Activated CD4-positive, alpha-beta T cell treated with anti-CD3 and anti-CD28 coated beads for 1 hour (primary cell): ENCODE measurements around the gene ARHGEF9.

Experiments used
- DNase-seq: peaks from one replicate; pipeline ENCODE4 v3.0.0-alpha.2; 2020

ARHGEF9 gene

DNA sequence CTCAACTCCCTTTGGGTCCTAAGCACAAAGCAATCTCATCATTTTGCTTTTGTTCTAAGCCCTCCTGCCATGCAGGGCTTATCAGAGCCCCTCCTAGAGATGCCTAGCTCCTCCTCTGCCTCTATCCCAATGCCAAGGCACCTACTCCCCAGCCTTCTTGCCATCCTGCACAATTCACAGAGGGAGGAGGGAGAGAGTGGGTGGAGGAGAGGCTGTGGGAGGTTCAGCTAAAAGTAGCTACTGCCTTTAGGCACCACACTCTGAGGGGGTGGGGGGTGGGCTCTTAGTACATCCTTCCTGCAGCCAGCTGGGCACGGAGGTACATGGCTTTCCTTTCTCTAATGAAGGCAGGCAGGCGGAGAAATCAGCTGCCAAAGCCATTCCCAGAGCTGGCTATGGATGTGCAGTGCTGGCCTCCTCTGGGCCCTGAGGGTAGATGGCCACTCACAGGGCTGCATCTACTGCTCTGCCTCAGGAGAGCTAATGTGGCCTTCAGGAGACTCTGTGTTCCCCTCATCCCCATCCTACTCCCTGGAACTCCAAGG is 40.1 kb downstream of the ARHGEF9 start:
- DNase-seq = no peak

DNA sequence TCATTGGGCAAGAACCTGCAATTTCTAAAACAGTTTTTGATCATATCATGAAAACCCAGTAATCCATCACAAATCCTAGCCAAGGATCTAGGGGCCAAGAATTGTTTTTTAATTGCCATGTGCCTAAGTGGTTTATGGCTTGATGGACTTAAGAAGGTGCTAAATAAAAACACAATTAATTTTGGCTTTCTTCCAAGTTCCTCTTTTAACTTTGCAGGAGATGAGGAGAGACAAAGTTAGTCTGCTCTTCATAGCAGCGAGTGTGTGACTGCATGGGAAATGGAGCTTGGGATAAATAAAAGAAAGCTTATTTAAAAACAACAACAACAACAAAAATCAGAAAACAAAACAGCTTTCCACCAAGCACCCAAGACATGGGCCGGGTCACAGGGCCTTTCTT is 41.4 kb downstream of the ARHGEF9 start:
- DNase-seq = no peak

DNA sequence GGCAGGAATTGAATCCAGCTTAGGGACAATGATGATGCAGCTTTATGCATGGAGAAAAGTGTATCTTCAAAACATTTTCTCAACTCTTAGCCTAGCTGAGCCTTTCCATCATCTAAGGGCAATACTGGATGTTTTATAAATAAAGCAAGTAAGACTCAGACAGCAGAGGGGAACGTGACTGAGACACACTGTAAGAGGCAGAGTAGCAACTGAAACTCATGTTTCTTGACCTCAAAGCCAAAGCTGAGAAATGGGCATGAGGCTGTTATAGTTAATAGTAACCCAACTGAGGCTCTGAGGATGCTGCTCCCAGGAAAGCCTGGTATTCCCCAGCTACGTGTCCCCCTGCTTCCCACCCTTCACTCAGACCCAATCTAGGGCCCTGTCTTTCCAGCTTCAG is 44.6 kb downstream of the ARHGEF9 start:
- no peak for DNase-seq

DNA sequence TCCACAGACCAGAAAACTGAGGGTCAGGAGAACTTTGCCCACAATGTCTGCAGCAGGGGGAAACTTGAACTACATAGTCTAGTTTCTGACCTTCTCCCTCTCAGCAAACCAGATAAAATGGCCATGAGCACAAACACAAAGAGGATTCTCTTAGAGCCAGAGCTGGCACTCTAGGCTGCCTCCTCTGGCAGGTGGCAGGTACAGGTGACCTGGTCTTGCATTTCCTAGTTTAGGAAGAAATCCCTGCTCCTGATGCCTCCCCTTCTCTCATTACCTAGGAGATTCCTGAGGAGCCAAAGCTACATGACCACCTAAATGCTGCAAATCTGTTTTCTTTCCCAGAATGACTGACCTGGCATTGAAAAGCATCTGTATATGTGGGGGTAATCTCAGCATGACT is 45.1 kb downstream of the ARHGEF9 start:
- DNase-seq = no peak

DNA sequence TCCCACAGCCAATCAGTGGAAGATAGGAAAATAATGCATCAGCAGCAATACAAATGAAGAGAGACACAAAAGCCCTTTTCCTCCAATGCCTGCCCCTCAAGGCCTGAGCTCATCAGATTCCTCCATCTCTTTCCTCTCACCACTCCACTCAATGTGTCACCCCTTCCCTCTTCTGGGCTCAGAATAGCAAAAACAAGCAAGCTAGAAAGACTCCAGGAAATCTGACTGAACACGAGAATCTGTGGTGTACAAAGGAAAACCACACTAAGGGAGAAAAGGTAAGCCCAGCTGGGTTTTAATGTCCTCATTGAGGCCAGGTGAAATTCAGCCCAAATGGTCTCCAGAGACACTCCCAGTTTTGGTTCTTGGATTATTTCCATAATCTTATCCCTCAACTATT is 46.3 kb downstream of the ARHGEF9 start:
- DNase-seq = no peak

DNA sequence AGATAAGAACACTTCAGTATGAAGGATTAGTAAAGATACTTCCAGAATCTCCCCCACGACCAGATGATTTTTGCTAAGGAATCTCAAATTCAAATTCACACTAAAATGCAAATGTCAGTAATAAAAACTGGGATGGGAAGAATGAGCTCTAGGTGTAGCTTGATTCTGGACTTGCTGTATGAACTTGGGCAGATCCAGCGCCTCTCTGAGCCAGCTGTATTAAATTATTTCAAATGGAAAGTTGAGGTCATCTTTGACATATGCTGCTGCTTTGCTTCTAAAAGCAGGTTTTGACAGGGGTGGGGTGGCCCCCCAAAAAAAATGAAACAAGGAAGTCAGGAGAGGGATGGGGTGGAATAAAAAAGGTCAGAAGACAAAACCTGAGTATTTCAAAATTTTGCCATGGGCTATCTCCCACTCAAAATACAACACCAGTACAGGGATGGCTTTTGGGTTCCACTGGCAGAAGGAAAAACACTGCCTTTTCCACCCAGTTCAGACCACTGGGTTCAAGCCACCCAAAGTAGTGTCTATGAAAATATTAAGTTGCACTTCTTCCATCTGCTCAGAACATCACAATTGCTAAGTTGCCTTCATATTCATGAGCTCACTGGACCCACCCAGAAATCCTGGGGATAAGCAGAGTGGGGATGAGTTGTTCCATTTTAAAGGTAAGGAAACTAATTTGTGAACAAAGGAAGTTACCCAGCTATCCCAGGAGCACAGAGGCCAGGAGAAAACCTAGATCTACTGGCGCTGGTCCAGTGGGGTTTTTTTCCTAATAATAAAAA is 47.7 kb downstream of the ARHGEF9 start:
- DNase-seq = no peak

DNA sequence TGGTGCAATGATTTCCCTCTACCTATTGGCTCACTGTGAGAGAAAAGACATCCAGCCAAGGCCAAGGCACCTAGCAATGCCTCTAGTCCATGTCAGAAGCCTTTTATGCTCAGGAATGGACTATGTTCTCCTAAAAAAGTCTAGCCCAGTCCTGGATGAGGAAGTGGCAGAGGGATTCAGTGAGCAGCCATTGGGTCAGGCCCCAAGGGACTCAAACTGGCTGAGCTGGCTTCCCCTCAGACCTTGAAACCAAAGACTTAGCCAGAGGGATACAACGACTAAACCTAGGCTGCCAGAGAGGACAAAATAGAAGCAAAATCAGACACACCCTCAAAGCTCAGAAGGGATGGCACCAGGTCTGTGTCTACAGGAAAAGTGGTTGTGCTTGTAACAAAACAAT is 49.1 kb downstream of the ARHGEF9 start:
- DNase-seq = no peak

DNA sequence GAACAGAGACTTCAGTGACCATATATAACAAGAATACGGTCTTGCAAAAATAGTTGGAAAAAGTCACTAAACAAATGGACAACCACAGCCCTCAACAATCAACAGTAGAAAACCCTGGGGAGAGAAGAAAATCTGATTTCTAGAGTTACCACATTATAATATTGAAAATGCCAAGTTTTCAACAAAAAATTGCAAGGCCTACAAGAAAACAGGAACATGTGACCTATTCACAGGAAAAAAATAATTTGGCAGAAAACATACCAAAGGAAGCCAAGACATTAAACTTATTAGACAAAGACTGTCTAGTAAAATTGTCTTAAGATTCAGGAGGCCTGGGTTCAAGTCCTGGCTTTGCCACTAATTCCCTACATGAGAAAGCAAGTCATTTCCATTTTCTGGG is 64.7 kb downstream of the ARHGEF9 start:
- no peak for DNase-seq

DNA sequence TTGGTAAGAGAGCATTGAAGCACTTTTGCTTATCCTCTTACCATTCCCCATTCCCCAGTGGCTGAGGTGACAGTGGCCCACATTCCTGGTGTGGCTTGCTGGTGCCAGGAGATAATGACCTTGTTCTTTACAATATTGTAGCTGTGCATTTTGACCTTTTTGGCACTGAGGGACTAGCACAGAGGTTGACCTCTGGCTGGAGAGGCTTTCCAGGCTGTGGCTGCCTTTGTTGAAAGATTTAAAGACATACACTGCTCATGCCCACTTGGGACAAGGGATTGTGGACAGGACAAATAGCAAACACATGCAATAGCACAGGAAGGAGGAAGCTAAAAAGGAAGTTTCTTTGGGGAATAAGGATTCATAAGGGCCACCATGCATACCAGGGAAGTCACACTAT is 65.4 kb downstream of the ARHGEF9 start:
- DNase-seq = no peak

DNA sequence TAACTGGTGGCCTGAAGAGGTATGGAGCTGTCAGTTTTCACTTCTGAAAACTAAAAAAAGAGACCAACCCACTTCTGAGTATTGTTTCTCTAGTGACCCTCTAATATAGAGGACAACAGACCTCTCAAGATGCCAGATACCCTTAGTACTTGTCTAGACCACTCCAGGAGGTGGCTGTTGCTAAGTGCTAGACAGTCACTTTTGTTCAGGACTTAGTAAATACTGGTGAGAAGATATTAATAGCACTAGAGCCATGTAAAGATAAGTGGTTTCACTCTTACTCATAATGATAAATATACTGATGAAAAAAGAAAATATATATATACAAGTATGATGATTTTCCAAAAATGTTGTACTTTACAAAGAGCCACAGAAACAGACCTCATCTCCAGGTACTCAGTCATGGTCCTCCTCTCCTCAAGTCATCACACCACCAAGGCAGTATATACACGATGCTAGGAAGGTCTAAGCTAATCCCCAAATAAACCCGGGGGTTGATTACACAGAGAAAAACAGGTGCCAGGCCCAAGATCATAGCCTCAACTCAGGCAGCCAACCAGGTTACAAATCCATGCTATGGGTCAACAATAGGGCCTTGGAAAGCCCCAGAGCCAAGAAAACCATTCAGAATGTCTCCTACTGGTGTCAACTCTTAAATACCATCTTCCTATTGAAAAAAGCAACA is 66.9 kb downstream of the ARHGEF9 start:
- DNase-seq = no peak

DNA sequence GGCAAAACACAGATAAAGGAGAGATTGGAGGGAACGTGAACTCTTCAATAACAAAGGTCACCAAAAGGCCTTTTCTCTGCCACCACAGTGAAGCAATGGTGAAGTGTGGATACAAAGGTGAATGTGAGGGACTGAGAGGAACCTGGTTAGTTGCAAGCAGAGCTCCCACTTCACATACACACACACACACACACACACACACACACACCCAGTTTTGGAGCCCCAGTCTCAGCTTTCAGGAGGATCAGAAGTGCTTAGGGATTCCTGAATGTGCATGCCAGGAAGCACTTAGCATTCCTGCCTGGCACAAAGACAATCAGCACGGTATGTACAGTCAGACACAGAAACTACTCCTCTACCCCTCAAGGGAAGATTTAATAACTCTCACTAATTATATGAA is 71.5 kb downstream of the ARHGEF9 start:
- no peak for DNase-seq

DNA sequence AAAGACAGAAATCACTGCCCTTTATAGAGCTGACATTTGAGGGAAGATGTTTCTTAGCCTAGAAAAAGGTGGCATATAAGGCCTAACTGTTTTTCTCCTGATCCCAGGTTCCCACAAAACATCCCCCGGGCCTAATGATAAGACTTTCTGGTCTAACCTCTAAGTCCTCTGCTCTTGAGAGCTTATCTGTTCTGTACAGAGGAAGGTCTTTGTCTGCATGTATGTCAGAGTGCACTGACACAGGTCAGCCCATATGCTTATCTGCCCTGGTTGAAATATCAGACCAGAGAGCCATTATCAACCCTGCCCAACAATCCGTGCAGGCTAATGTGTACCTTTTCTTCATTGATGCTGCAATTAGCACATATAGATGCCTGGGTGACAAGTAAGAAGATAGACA is 76.2 kb downstream of the ARHGEF9 start:
- no peak for DNase-seq

DNA sequence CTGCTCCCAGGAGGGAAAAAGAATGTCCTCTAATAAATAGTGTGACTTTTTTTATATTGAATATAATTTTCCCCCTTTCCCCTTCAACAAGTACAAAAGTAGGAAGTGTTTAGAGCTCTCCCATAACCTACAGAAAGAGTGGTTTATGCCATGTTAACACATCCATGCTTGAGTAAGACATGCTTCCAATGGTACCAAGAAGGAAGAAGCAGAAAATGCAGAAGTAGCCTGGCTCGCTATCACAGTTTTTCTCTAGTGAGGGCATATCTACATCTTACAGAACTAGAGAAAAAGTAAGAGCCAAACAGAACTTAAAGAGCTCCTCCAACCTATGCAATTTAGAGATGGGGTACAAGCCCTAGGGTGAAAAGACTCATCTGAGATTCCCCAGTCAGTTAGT is 82.5 kb downstream of the ARHGEF9 start:
- no peak for DNase-seq

DNA sequence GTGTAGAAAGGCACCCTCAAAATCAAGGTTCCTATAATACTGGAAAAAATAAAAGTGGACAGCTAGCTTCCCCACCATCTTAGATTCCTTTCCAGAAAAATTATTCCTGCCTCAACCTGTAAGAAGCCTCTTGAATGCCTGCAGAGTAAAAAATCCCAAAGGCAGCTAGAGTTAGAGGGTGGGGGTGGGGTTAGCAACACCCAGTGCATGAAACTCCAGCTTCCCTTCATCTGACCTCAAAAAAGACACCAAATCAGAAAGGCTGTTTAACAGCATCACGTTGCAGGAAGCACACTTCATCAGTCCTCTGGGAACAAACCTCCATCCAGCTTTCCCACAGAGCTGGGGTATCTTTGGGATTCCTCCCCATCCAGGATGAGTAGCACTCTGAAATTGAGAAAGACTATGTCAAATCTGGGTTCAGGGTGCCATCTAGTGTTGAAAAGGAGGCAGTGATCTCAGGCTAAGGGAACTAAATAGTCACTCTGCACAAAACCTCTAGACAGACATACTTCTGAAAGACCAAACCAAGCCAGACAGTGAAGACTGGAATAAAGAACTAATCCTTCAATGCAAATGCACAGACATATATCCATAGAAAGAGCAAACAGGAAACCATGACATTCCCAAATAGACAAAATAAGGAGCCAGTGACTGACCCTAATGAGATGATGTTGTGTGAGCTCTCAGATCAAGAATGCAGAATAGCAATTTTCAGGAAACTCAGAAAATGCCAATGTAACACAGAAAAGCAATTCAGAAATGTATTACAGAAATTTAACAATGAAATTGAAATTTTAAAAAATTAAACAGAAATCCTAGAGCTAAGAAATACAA is 97.9 kb downstream of the ARHGEF9 start:
- no peak for DNase-seq

DNA sequence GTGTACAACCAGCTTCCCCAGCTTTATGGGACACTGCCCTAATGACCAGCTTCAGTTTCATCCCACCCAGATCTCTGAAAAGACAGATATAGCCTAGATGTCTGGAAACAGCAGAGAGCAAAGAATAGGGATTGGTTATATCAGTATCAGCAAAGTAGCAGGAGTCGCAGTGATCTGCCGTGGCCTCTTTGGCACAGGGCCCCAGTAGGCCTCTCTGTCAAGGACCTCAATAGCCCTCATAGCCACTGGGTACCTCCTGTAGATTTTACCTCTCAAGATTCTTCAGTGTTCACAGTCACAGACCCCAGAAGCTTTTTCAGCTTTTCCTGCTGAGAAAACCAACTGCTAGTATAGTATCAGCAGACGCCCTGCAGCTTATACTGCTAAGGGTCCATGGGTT is 104.6 kb downstream of the ARHGEF9 start:
- DNase-seq = no peak

DNA sequence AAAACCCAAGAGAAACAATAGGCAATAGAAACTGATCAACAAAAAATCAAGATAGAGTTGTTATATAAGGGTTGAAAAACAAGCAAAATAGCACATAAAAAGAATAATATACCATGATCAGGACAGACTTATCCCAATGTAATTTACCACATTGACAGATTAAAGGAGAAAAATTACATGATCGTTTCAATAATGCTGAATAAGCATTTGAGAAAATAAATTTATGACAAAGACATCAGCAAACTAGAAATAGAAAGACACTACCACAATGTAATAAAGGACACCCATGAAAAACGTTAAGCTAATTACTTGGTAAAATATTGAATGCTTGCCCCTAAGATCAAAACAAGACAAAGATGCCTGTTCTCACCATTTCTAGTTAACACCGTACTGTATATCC is 105.6 kb downstream of the ARHGEF9 start:
- no peak for DNase-seq

DNA sequence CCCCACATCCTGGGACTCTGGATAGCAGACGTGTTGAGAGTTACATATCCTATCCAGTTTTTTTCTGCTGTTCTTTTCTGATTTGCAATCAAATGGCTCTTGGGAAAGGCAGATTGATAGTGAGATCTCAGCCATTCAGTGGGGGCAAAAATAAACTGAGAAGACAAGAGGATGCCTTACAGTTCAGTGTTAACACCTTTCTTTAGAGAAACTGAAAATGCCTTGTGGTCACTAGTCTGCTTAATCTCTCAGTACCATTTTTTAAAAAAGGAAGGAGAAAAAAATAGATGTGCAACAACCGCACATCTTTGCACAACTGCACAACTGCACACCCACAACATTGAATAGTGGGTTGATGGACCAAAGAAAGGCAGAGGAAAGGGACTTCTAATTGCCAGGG is 109.3 kb downstream of the ARHGEF9 start:
- no peak for DNase-seq

DNA sequence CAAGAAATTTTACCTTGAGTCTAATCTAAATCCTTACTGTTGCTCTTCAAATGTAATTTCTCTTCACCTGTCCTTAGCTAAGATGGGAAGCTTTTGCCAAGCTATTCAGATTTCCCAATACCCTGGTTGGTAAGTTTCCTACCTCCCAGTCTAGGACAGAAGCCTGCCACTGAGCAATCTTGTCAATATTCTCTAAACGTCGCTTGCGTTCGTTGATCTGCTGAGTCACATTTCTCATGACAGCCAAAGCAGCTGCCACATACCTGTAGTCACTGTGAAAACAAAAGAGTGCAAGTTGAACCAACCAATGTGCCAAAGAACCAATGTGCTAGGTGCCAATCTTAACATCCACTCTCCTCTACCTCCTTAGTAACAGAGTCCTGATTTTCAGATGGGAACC is 111.1 kb downstream of the ARHGEF9 start:
- DNase-seq = no peak

DNA sequence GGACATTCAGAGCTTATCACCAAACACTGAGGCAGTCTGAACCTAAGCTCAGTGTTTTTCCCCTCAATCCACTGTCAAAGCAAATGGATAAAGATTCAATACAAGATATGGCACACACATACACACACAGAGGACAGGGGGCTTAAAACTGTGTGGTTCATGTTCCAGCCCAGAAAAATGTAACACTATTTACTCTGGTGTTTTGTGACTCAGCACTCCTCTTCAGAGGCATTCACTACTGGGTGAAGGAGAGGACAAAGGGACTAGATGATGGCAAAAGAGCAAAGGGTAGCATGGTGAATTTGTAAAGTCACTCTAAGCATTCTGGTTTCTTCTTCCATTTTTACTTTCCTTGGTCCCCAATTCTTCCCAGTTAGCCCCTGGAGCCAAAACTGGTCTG is 120.3 kb downstream of the ARHGEF9 start:
- DNase-seq = no peak

DNA sequence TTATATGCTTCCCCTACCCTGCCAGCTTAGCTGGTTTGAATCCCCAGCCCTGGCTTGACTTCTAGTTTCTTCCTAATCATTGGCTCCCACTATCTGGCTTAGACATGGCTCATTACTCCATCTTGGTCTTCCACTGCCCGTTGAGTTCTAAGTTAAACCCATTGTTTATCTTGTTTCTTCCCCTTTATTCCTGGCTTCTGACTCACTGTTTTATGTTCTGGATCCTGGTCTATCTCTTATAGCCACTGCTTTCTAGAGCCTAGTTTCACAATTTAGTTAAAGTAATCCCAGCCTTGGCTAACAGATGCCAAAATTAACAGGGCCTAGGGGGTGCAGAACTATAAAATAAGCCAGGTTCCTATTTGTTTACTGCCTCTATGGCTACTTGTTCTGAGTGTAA is 120.9 kb downstream of the ARHGEF9 start:
- no peak for DNase-seq

DNA sequence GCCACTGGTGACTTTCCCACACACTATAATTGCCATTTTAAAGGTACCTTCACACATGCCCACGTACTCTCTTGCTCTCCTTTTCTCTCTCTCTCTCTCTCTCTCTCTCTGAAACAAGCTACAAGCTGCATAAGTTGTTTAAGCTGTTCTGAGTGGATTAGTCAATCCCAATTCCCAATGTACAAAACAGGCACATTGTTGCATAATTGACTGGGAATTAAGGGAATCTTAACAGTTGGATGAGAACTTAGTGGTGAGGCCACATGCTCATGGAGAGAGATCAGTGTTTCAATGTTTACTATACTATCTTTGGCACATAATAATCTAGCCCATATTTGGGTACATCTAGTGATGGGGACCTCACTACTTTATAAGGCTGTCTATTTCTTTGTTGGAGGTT is 123.3 kb downstream of the ARHGEF9 start:
- no peak for DNase-seq

DNA sequence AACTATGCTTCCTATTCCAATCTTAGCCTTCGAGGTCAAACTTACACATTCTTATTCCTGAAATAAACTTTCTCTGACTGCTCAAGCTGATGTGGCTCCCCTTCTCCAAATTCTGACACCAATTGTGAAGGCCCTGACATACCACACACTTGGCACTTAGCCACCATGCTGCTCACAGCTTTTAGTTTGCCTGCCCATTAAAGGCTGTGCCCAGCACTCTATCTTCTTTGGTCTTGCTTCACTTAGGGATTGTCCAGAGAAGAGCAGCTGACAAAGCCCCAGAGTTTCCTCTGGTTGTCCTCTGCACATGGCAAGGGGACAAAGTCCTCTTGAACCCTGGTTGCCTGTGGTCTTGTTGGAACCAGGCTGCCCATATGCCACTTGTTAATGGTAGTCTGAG is 126.1 kb downstream of the ARHGEF9 start:
- DNase-seq = no peak

DNA sequence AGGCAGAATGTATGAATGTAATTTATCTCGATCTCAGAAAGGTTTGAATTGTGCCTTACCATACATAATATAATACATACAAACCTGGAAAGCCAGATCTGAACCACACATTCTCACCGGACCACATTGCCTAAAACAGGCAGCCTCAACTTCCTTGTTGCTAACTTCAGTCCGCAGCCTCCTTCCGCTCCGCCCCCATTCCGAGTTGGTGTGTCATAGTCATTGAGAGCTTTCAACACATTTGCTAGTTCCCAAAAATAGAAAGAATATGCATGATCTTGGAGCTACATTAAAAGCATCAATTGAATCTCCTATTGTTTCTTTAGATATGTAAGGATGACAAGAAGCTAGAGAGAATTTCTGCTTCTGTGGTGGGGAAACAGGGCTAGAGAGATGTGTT is 127.2 kb downstream of the ARHGEF9 start:
- DNase-seq = no peak
